NOMO-1 treated with dmso at 0.1 percent for 144 hours (cell line): Measurements from ENCODE around the gene PHLPP1.

Experiments used
- DNase-seq: peaks from one replicate; lab custom pipeline; 2025; ENCODE audit not compliant: unreplicated experiment; lab: John Stamatoyannopoulos, UW

Gene PHLPP1

GRCh38 chr18:62844850-62845643 lies 129.7 kb downstream of the PHLPP1 start:
- no peak for DNase-seq

DNA sequence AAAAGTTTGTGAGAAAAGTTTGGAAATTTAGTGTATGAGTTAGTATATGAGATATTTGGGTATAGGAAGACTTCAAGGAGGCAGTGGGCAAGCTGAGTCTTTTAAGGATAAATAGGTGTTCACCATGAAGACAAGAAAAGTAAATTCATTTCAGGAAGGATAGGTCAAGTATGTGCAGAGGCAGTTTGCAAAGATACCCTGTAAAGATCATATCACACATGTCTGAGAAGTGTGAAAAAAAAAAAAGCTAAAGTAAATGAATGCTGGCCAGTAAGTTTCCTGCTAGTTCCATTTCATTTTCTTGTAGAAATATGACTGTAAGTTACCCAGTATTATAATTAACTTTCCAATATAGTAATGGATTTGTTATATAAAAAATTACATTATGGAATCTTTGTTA lies 131.0 kb downstream of the PHLPP1 start:
- DNase-seq, result no peak

GRCh38 chr18:62847081-62847480 lies 131.7 kb downstream of the PHLPP1 start:
- DNase-seq, result no peak

GRCh38 chr18:62848946-62849345 lies 133.6 kb downstream of the PHLPP1 start:
- DNase-seq, result no peak

DNA sequence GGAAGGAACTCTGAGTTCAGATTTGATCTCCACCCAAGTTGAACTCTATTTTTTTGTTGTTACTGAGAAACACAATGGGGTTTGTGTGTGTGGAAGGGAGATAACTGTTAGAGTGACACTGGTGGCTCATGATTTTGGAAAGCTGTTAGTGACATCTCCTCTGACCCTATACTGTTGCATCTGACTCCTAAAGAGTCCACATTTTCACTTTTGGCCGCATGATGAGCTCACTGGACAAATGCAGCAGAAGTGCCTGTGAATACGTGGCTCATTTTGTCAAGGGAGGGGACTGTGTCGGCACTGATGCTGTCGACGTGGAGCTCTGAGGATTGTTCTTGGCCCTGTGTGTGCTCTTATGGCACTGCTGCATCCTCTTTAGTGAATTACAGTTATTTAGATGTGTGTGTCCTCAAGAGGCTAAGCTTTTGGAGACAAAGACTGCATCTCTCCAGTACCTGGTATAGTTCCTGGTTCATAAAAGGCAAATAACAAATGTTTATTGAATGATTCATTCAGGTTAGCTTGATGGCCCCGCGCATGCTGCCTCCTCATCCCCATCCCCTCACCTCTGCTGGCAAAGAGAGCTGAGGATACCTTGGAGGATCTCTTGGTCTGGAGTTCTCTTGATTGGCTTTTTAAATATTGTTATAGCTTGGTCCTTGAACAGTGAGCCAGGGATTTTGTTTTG lies 135.4 kb downstream of the PHLPP1 start:
- DNase-seq, result no peak

- DNase-seq, result no peak
These were observed 137.5 kb downstream of the PHLPP1 start for GRCh38 chr18:62852851-62853250.

DNA sequence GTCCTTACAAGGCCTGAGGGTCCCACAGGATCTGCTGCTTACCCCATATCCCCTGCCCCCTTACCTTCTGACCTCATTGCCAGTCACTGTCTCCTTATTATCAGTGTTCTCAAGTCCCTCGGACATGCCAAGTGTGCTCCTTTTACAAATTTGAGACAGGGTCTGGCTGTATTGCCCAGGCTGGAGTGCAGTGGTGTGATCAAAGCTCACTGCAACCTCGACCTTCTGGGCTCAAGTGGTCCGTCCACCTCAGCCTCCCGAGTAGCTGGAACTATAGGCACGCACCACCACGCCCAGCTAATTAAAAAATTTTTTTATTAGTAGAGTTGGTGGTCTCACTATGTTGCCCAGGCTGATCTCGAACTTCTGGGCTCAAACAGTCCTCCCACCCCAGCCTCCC lies 141.0 kb downstream of the PHLPP1 start:
- no peak for DNase-seq

GRCh38 chr18:62857263-62857976 lies 142.1 kb downstream of the PHLPP1 start:
- no peak for DNase-seq

GRCh38 chr18:62860062-62860461 lies 144.7 kb downstream of the PHLPP1 start:
- DNase-seq, result no peak

DNA sequence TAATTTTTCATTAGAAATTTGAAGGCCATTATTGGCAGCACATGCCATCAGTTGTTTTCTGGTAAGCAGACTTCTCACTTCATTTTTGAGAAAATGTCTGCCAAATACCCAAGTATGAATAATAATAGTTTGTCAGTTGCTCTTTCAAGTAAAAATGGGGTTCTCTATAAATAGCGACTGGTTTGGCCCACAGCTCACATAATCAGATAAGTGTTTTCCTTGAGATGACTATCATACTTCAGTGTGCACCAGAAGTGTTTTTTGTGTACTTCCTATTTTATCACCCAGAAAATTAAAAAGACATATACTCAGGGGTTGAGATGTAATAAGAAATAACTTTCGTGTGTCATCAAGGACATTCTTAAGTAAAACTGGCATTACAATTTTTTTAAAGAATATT lies 147.1 kb downstream of the PHLPP1 start:
- DNase-seq, result no peak

DNA sequence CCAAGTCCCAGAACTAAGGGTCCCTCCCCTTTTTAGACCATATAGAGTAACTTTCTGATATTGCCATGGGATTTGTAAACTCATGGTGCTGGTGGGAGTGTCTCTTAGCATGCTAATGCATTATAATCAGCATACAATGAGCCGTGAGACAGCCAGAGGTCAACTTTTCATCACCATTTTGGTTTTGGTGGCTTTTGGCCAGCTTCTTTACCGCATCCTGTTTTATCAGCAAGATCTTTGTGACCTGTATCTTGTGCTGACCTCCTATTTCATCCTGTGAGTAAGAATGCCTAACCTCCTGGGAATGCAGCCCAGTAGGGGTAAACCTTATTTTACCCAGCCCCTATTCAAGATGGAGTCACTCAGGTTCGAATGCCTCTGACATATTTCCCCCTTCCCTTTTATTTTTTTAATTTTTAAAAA lies 148.2 kb downstream of the PHLPP1 start:
- no peak for DNase-seq

GRCh38 chr18:62865498-62865897 lies 150.2 kb downstream of the PHLPP1 start:
- DNase-seq, result no peak

DNA sequence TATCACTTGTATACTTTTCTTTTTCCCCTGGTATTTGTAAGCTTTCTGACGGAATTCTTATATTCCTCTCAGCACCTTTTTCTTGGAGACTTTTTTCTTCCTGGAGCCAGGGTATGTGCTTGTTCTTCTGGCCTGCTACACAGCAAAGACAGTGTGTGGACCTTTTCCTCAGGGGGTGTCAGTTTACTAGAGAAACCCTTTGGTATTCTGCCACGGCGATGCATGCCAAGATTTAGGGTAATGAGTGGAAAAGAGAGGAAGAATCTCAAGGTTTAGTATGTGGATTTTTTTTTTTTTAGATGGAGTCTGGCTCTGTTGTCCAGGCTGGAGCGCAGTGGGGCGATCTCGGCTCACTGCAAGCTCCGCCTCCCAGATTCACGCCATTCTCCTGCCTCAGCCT lies 152.2 kb downstream of the PHLPP1 start:
- DNase-seq, result no peak

DNA sequence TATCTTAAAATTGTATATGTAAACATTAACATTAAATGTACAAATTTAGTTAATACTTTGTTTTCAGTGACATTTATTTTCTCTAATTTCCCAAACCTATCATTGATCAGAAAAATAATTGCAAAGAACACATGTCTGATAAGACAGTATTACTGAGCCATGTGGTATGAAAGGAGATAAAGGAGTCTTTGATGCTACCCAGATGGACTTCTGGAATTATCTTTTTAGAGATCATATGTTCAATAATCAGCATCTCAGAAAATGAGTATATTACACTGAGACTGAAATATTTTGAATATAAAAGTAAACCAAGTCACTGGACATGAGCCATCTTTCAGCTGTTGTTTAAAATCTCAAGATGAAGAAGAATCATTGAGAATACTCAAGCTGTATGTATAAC lies 153.3 kb downstream of the PHLPP1 start:
- DNase-seq, result no peak

- DNase-seq, result no peak
These were observed 155.3 kb downstream of the PHLPP1 start for GRCh38 chr18:62870643-62871042.

DNA sequence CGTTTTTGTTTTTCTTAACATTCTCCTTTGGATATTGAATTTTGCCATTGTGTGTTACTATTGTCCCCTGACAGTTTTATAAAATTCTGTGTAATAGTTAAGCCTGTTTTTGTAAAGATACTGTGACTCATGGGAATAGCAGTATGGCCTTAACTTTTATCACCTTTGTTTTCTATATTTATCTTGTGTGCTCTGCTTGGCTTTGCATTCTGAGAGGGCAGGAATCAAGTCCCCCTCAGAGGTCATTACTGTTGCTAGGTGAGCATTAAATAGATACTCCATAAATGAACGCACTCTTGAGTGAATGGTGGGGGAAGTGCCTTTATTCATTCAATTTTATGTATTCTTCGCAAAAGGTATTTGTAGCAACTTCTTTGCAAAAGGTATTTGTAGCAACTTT lies 160.0 kb downstream of the PHLPP1 start:
- DNase-seq, result no peak

GRCh38 chr18:62876111-62876510 lies 160.8 kb downstream of the PHLPP1 start:
- DNase-seq, result no peak

GRCh38 chr18:62876828-62877227 lies 161.5 kb downstream of the PHLPP1 start:
- DNase-seq, result no peak

DNA sequence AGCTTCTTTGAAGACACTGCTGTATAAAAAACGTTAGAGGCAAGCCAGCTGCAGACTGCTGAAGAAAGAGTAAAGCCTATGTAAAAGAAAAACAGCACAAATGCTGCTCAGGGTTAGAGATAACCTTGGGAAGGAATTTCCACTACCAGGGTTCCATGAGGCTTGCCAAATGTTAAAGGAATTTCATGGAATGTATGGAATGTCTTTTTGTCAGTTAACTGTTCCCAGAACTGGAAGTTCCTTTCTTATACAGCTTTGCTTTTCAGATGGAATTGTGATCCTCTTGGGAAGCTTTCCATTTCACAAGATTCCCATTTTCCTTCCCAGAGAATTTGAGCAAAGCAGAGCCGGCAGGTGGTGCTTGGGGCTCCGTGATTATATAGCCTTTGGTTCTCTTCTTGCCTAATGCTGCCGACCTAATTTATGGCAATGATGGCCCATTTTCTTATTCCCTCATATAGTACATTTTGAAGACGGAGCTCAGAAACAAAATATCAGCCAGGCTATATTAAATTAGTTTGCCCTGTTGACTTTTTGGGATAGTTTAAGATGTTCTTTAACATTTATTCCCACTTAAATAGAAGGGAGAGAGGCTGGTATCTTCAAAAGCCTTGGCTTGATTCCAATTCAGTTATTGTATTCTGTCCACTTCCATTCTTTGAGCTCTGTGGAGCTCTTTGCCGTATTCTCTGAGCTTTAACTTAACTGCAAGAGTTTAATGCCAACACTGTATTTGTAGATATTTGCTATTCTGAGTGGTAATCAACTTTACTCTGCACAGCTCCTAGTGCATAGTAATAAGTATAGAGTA lies 162.3 kb downstream of the PHLPP1 start:
- DNase-seq, result no peak

- DNase-seq, result no peak
These were observed 163.0 kb downstream of the PHLPP1 start for GRCh38 chr18:62878305-62878704.

DNA sequence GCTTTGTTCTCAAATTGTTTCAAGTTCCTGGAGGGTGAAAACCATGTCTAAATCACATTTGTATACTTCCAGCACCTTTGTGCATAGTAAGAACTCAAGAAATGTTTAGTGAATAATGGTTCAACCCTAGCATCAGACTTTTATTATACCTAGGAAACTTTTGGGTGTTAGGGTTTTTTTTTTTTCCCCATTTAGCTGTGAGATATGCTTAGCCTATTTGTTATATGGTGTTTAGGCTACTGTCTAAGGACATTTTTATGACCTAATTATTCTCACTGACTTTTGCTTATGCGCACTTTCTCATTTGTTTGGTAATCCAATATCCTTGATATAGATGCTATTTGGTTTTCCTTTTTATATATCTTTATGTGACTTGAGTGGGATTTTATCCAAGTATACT lies 164.7 kb downstream of the PHLPP1 start:
- no peak for DNase-seq
